GM12892 (cell line): Measurements from ENCODE around the gene ATP6V0C.

ENCODE experiments used
- POLR2AphosphoS5 ChIP-seq: IDR thresholded peaks from 2 replicates; pipeline ENCODE4 v1.6.1; 2011; ENCODE audit warnings: low read depth, low read length, control low read depth
- TAF1 ChIP-seq: IDR thresholded peaks from 2 replicates; pipeline ENCODE4 v1.6.1; 2011; ENCODE audit warnings: low read depth, mild to moderate bottlenecking, control low read depth, low read length, borderline replicate concordance

DNA sequence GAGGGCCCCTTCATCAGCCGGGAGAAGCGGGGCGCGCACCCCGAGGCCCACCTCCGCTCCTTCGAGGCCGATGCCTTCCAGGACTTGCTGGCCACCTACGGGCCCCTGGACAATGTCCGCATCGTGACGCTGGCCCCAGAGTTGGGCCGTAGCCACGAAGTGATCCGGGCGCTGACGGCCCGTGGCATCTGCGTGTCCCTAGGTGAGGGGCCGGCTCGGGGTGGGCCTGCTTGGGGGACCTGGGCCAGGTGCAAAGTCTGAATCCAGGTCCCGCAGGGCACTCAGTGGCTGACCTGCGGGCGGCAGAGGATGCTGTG is 14.0 kb downstream of the ATP6V0C start:
- TF ChIP-seq POLR2AphosphoS5 (no peak), TAF1 (no peak)
